Tibial nerve (tissue), 4 donors: ENCODE results near the gene CDH12. TPM values are rescaled to one million over a fixed set of nuclear protein-coding genes. Genes with fewer than 3 reads are reported as not detected.

ENCODE experiments used
- DNase-seq, 2 donors: peaks; one replicate each; pipeline ENCODE4 v3.0.0-alpha.2; 2019; ENCODE audit warnings: low spot score in 2 of 2
- H3K27ac ChIP-seq, 4 donors: fragments of 200-600 bp; sonication (generic) in 3 of 4; one replicate each; pipeline ENCODE4 v1.5.1; 2017 to 2019; ENCODE audit warnings: mild to moderate bottlenecking in 1 of 4
- H3K27me3 ChIP-seq, 2 donors: fragments of 200-600 bp; sonication (generic) in 1 of 2; one replicate each; pipeline versions ENCODE4 v1.5.1 to v1.6.0; 2017 to 2019
- H3K36me3 ChIP-seq, 3 donors: fragments of 200-600 bp; sonication (generic); one replicate each; pipeline ENCODE4 v1.5.1; 2018 to 2019
- H3K4me1 ChIP-seq, 4 donors: fragments of 200-600 bp; sonication (generic) in 3 of 4; one replicate each; pipeline ENCODE4 v1.5.1; 2017 to 2019
- H3K4me3 ChIP-seq, 4 donors: fragments of 200-600 bp; sonication (generic) in 3 of 4; one replicate each; pipeline ENCODE4 v1.5.1; 2017 to 2019; ENCODE audit warnings: mild to moderate bottlenecking in 1 of 4, moderate library complexity in 1 of 4
- H3K9me3 ChIP-seq, 4 donors: fragments of 200-600 bp; sonication (generic) in 3 of 4; one replicate each; pipeline ENCODE4 v1.5.1; 2017 to 2019
- EP300 ChIP-seq, 2 donors: sonication (generic); formaldehyde crosslinking; IDR thresholded peaks; one replicate each; pipeline ENCODE4 v1.6.1; 2017; ENCODE audit warnings: antibody characterized with exemption in 2 of 2, mild to moderate bottlenecking in 1 of 2
- POLR2A ChIP-seq, 2 donors: fragments of 450-650 bp; IDR thresholded peaks; one replicate each; pipeline ENCODE4 v1.6.1; 2017; ENCODE audit warnings: antibody characterized with exemption in 2 of 2, mild to moderate bottlenecking in 2 of 2, moderate library complexity in 2 of 2
- WGBS, 2 donors: methylation state at CpG; one replicate each; pipeline ENCODE4 v1.1.5; 2018; 5-methylcytosine and 5-hydroxymethylcytosine counted together
- total RNA-seq, 4 donors: library from RNA; depleted of rRNA; stranded (reverse); fragments of >200 nt; gene quantifications; one replicate each; pipeline ENCODE4 v1.1.0, GENCODE V29; 2016
- TF ChIP-seq, protein P1 (sequence below), 5 experiments: fragments of 200-600 bp in 3 of 5; fragments of 450-650 bp in 2 of 5; sonication (generic) in 3 of 5; IDR thresholded peaks; one replicate each; pipeline ENCODE4 v1.5.1; 2016 to 2019; ENCODE audit warnings: antibody characterized with exemption in 5 of 5, mild to moderate bottlenecking in 3 of 5, moderate library complexity in 2 of 5

The CDH12 gene
- total RNA-seq, 4 donors from 2014 or later = 0.30 TPM; not detected in 3

DNA sequence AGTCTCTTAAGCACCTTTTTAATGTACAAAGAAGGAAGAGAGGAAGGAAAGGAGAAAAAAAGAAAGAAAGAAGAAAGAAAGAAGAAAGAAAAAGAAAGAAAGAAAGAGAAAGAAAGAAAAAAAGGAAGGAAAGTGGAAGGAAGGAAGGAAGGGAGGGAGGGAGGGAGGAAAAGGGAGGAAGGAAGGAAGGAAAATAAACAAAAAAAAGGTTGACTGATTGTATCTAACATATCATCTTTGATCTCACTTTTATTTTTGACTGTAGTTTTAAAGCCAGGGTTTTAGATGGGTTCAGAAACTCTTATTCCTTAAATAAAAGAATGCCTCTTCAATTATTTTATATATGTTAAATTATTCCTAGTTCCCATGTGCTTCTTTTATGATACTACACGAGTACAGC is 794.5 kb downstream of the CDH12 start:
- H3K4me1 ChIP-seq = no peaks in the 10 kb centered on the region
- H3K27ac ChIP-seq = no peak overlapping the region
- TF ChIP-seq EP300 (IDR thresholded peaks at IDR 0.05) (no peak), POLR2A (IDR thresholded peaks at IDR 0.05) (no peak)
- TF ChIP-seq, protein P1, sequence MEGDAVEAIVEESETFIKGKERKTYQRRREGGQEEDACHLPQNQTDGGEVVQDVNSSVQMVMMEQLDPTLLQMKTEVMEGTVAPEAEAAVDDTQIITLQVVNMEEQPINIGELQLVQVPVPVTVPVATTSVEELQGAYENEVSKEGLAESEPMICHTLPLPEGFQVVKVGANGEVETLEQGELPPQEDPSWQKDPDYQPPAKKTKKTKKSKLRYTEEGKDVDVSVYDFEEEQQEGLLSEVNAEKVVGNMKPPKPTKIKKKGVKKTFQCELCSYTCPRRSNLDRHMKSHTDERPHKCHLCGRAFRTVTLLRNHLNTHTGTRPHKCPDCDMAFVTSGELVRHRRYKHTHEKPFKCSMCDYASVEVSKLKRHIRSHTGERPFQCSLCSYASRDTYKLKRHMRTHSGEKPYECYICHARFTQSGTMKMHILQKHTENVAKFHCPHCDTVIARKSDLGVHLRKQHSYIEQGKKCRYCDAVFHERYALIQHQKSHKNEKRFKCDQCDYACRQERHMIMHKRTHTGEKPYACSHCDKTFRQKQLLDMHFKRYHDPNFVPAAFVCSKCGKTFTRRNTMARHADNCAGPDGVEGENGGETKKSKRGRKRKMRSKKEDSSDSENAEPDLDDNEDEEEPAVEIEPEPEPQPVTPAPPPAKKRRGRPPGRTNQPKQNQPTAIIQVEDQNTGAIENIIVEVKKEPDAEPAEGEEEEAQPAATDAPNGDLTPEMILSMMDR (IDR thresholded peaks at IDR 0.05) = no peak
- DNase-seq = no peak
- 38 to 60% methylated on average over 1 of the region's 1 CpG for WGBS, 2 donors
- H3K4me3 ChIP-seq = no peak overlapping the region
- H3K9me3 ChIP-seq = no peaks in the 10 kb centered on the region
- H3K36me3 ChIP-seq = no peaks in the 10 kb centered on the region
- H3K27me3 ChIP-seq = no peaks in the 10 kb centered on the region

DNA sequence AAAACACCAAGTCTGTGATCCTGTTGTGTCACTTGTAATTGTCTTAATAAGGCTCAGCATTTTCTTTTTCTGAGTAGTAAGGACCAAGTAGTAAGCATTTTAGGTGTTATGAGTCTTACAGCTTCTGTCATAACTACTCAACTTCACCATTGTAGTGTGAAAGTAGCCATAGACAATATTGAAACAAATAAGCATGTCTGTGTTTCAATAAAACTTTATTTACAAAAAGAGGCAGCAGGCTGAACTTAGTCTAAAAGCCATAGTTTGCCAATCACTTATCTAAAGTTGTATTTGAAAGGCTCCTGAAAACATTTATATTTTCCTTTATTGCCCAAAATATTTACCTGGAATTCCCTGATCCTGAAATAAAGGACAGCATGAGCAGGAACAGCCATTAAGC is 796.1 kb downstream of the CDH12 start:
- Histone ChIP-seq H3K36me3 (no peaks in the 10 kb centered on the region), H3K9me3 (no peaks in the 10 kb centered on the region), H3K4me1 (no peaks in the 10 kb centered on the region), H3K27ac (no peak overlapping the region), H3K27me3 (no peaks in the 10 kb centered on the region), H3K4me3 (no peak overlapping the region)
- DNase-seq = no peak
- TF ChIP-seq EP300 (IDR thresholded peaks at IDR 0.05) (no peak), POLR2A (IDR thresholded peaks at IDR 0.05) (no peak)
- TF ChIP-seq, protein P1 (IDR thresholded peaks at IDR 0.05) = no peak

DNA sequence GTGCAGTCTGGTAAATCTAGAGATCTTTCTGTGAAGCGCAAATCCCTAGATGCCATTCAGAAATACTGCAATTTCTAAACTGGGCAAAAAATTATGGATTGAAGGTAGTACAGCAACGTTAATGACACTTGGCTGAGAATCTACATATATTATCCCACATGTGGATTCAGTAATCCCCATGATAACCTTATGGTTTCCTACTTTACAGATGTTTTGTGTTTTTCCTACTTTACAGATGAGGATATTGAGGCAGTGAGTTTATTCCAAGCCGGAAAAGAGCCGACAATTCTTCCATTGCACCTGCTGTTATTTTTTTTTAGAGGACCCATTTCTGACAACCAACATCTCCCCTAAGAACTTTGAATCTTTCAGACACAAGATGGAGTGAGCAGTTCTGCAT is 796.5 kb downstream of the CDH12 start:
- no peaks in the 10 kb centered on the region for H3K27me3 ChIP-seq
- no peaks in the 10 kb centered on the region for H3K4me1 ChIP-seq
- H3K9me3 ChIP-seq = no peaks in the 10 kb centered on the region
- no peaks in the 10 kb centered on the region for H3K36me3 ChIP-seq
- H3K4me3 ChIP-seq = no peak overlapping the region
- 70 to 74% methylated on average over 4 of the region's 4 CpGs for WGBS, 2 donors
- no peak for DNase-seq
- H3K27ac ChIP-seq = no peak overlapping the region
- TF ChIP-seq POLR2A (IDR thresholded peaks at IDR 0.05) (no peak), EP300 (IDR thresholded peaks at IDR 0.05) (no peak)
- TF ChIP-seq, protein P1 (IDR thresholded peaks at IDR 0.05) = no peak

DNA sequence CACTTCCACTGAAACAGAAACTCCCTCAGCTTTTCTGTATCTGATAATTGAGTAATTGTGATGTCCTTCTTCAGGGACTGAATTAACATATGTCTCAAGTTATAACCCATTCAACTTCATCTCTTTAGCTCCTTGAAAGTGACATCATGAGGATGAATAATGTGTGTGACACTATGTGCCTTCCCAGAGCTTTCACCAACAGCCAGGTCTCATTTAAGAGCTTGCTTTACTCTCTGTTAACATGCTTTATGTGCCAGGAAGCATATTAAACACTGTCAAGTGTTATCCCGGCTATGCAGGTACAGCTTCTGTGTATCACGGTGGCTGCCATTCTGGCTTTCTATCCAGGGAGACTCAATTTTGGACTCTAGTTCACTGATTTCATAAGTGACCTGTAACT is 799.9 kb downstream of the CDH12 start:
- no peaks in the 10 kb centered on the region for H3K4me1 ChIP-seq
- no peak overlapping the region for H3K27ac ChIP-seq
- no peaks in the 10 kb centered on the region for H3K36me3 ChIP-seq
- no peak for DNase-seq
- no peak overlapping the region for H3K4me3 ChIP-seq
- 55 to 70% methylated on average over 2 of the region's 2 CpGs for WGBS, 2 donors
- TF ChIP-seq, protein P1 (IDR thresholded peaks at IDR 0.05) = no peak
- TF ChIP-seq EP300 (IDR thresholded peaks at IDR 0.05) = no peak
- no peak for TF ChIP-seq POLR2A (IDR thresholded peaks at IDR 0.05)
- no peaks in the 10 kb centered on the region for H3K27me3 ChIP-seq
- no peaks in the 10 kb centered on the region for H3K9me3 ChIP-seq

DNA sequence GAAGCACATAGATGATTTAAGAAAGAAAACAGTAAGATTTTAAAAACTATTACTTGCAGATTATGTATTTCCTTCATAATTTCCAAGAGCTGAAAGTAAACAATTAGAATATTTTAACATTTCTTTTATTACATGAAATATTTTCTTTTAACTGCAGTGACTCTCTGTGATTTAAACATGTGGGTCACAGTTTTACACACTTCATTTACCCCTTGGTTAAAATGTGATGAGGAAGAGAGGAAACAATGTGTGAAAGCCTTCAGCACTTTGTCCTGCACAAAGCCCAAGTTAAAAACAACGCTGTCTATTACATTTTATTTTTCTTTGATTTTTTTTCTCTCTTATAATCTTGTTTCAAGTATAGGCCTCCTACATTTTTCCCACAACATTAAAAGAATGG is 801.3 kb downstream of the CDH12 start:
- H3K9me3 ChIP-seq = no peaks in the 10 kb centered on the region
- H3K36me3 ChIP-seq = no peaks in the 10 kb centered on the region
- H3K4me1 ChIP-seq = no peaks in the 10 kb centered on the region
- WGBS, 2 donors = 36 to 44% methylated on average over 1 of the region's 1 CpG
- no peak for DNase-seq
- H3K4me3 ChIP-seq = no peak overlapping the region
- TF ChIP-seq, protein P1 (IDR thresholded peaks at IDR 0.05) = no peak
- TF ChIP-seq EP300 (IDR thresholded peaks at IDR 0.05) = no peak
- TF ChIP-seq POLR2A (IDR thresholded peaks at IDR 0.05) = no peak
- no peaks in the 10 kb centered on the region for H3K27me3 ChIP-seq
- no peak overlapping the region for H3K27ac ChIP-seq
